HG02571 (cell line): Measurements from ENCODE around the gene PHACTR1.

Source experiments
- ATAC-seq: cut with Tn5 transposase; IDR thresholded peaks from one replicate; pipeline ENCODE4 v1.9.1; 2021; ENCODE audit warnings: mild to moderate bottlenecking, moderate library complexity; ENCODE audit not compliant: unreplicated experiment

Gene PHACTR1

DNA sequence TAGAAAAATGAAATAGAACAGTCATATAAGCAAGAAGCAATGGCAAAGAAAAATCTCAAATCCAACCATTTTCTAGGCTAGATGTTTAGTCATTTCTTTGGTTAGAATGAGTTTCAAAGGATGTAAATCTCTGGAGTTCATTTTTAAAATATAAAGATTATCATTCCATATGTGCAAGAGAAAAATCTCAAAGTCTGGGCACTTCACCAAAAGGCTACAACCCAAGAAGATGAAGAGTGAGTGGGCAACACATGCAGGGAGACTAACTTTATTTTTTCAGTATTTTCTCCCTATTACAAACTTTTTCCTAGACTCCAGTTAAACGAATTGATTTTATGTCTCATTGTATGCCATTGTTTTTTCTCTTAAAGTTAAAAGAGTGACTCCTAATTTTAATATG is 83.6 kb downstream of the PHACTR1 start:
- no peak for ATAC-seq

DNA sequence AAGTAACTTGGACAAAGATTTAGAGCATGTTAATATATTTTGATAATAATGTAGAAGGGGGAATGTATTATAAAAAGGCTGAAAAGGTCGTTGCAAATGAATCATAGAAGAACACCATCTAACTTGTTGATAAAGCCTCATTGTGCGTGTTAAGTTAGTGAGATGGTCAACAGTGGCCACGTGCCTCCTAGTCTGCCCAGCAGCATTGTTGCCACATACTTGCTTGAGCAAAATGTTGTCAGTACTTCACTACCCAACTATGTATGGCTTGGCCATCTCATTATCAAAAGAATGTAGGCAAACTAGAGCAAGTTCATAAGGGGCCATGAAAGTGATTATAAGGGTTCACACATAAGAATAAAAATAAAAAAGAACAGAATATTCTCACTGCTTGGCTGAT is 84.6 kb downstream of the PHACTR1 start:
- ATAC-seq: no peak

GRCh38 chr6:12802440-12802839 is 85.9 kb downstream of the PHACTR1 start:
- no peak for ATAC-seq

GRCh38 chr6:12803486-12803885 is 86.9 kb downstream of the PHACTR1 start:
- no peak for ATAC-seq

GRCh38 chr6:12804952-12805645 is 88.5 kb downstream of the PHACTR1 start:
- ATAC-seq: no peak

DNA sequence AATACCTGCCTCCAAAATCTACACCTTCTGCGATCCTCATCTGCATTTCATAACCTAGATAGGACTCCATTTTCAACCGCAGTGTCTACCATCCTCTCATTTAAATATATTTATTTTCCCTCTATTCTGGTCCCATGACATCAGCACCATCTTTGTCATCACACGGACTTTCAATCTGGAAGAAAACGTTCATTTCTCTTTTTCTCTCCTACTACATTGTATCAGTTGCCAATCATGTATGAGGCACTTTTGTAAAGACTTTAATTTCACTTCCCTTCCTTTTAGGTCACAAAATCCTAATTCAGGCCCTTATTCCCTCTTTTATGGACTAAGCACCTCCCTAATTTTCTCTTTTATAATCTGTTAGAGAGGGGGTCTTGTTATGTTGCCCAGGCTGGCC is 89.6 kb downstream of the PHACTR1 start:
- ATAC-seq: no peak

- no peak for ATAC-seq
These were observed 90.2 kb downstream of the PHACTR1 start for GRCh38 chr6:12806796-12807195.

GRCh38 chr6:12811519-12811918 is 95.0 kb downstream of the PHACTR1 start:
- ATAC-seq: no peak

DNA sequence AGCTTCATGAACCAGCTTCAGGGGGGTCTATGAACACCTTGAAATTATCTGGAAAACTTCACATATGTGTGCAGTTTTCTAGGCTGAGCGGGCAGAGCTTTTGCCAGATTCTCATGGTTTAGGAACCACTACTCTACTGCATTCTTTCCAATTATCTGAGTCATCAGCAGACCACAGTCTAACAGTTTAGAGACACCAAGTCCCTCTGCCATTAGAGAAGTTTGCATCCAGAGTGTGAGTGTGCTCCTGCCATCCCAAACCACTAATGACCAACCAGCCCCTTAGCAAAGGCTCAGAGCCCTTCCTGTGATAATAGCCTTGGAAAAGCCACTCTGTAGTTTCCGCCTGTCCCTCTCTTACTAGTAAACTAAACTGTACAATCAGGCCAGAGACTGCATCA is 96.8 kb downstream of the PHACTR1 start:
- no peak for ATAC-seq

GRCh38 chr6:12814015-12814414 is 97.4 kb downstream of the PHACTR1 start:
- ATAC-seq: no peak

GRCh38 chr6:12815089-12815488 is 98.5 kb downstream of the PHACTR1 start:
- ATAC-seq: no peak

- ATAC-seq: no peak
These were observed 99.5 kb downstream of the PHACTR1 start for GRCh38 chr6:12815884-12816600.

DNA sequence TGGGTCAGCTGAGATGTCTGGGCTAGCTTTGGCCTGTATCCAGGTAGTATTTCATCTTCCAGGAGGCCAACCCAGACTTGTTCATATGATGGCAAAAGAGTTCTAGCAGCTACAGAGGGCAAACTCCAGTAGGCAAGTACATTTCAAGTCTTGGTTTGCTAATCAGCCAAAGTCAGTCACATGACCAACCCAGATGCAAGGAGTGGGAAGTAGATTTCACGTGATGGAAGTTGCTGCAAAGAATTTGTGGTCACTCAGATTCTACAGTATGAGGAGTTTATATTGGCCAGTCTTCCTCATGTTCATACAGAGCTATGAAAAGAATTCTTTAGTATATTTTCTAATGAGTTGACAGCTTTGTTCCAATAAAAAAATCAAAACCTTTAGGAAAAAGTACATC is 101.8 kb downstream of the PHACTR1 start:
- no peak for ATAC-seq

GRCh38 chr6:12823847-12824246 is 107.3 kb downstream of the PHACTR1 start:
- ATAC-seq: no peak

- no peak for ATAC-seq
These were observed 110.0 kb downstream of the PHACTR1 start for GRCh38 chr6:12826584-12826983.

GRCh38 chr6:12827921-12828320 is 111.4 kb downstream of the PHACTR1 start:
- ATAC-seq: no peak

GRCh38 chr6:12832226-12832735 is 115.7 kb downstream of the PHACTR1 start:
- ATAC-seq: no peak

DNA sequence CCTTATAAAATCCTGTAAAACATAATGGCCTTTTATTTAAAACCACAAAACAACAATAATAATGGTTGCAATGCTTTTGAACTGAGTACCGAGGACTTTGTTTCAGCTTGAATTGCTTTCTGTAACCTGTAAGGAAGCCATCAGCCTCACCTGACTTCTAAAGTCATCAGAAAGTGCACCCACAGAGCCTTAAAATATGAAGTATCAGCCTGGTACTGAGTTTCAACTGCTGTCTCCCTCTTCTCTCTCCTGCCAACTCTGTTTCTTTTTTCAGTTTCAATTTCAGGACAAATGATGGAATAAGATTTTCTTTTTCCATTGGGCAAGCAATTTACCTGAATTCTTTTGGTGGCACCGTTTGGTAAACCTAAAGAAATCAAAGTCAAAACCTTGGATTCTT is 119.4 kb downstream of the PHACTR1 start:
- ATAC-seq: no peak

- no peak for ATAC-seq
These were observed 125.1 kb downstream of the PHACTR1 start for GRCh38 chr6:12841619-12842018.

GRCh38 chr6:12842114-12842513 is 125.5 kb downstream of the PHACTR1 start:
- no peak for ATAC-seq

DNA sequence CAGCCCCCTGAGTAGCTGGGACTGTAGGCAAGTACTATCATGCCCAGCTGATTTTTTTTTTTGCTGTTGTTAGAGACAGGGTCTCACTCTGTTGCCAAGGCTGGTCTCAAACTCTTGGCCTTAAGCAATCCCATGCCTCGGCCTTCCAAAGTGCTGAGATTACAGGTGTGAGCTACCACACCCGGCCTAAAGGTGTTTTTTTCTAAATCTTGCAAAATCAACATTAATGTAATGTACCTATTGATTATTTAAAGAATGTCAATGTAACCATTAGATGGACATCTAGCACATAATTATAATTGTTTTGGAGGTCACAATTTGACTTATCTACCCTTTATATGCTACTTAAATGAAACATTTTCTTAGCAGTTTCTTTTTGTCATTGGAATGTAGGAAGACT is 126.1 kb downstream of the PHACTR1 start:
- no peak for ATAC-seq
